HG03460 (cell line): ENCODE measurements around the gene SH3BGR.

Experiments used
- ATAC-seq: cut with Tn5 transposase; IDR thresholded peaks from one replicate; pipeline ENCODE4 v1.9.1; 2021; ENCODE audit not compliant: unreplicated experiment

SH3BGR gene

DNA sequence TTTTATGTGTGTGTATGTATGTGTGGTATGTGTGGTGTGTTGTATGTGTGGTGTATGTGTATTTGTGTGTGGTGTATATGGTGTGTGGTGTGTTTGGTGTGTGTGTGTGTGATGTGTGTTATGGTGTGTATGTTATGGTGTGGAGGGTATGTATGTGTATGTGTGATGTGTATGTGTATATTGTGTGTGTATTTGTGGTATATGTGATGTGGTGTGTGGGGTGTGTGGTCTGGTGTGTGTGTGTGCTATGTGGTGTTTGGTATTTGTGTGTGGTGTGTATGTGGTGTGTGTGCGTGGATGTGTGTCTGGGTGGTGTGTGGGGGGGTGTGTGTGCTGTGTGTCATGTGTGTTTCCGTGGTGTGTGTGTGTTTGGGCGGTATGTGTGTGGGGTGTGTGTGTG, 59.3 kb downstream of the SH3BGR start:
- no peak for ATAC-seq

DNA sequence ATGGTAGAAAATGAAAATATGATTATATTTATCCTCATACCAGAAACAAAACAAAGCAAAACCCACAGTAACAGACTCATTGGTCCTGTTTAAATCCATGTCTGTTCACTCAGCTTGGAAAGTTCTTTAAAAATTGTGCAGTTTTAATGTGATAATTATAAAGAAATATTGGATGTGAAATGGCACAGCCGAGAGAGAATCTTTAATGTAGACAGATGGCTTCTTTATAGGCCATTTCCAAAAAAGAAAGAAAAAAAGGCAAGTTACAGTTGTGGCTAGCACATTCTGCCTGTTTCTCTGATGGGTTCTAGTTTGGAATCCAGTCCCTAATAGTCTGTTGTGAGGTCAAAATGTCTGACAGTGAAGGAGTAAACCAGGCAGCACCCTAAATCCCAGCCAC, 62.0 kb downstream of the SH3BGR start:
- ATAC-seq, result no peak

DNA sequence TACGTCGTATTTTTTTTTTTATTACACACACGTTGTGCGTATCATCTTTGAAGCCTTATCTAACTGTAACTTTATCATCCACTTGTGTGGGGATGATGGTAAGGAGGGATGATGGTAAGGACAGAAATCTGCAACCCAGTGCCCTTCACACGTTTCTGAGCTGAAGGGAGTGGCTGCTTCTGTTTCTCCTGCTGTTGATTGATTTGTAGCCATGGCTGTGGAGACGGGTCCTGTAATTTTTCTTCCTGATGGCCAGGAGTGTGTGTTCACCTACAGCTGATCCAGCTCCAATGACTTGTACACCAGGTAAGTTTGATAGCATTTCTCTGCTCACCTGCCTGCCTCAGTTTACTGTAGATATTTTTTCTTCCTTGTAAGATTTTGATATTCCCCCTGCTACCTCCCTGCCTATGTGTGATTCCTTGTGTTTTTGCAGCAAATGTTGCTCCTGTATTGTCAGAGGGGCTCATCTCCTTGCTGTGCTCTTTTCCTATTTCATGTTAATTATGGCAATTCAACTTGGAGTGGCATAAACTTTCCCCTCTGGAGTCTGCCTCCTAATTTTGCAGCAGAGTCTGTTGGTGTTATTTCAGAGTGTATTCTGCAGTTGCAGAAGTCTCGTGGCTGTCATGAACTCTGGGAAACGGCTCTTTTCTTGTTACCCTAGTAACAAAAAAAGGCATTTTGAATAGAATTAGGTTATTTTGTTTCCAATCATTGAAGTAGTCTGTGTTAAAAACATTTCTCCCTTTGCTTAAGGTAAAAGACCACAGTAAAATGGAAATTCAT, 64.1 kb downstream of the SH3BGR start:
- ATAC-seq, result no peak

DNA sequence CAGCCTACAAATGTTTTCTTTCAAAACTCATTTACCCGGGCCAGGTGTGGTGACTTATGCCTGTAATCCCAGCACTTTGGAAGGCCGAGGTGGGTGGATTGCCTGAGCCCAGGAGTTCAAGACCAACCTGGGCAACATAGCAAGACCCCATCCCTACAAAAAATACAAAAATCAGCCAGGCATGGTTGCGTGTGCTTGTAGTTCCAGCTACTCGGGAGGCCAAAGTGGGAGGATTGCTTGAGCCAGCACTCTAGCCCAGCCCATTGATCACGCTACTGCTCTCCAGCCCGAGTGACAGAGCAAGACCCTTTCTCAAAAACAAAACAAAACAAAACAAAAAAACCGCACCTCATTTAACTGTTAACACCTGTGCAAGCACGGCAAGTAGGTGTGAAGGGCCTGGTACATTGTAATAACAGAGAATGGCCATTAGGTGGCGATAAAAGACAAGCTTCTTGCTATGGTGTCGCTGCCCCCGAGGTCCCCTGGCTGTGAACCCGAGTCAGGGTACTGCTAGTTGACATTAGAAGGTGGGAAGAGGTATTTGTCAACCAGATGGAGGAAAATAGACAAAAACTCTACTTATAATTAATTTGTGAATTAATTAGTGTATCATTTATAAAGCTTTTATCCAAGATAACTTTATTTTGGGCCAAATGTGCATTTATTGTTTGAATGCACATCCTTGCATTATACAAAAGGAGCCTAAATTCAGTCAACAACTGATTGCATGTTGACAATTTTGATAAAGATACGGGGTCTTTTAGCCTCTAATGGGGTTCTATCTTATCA, 66.5 kb downstream of the SH3BGR start:
- peak; percentile 59 for ATAC-seq

DNA sequence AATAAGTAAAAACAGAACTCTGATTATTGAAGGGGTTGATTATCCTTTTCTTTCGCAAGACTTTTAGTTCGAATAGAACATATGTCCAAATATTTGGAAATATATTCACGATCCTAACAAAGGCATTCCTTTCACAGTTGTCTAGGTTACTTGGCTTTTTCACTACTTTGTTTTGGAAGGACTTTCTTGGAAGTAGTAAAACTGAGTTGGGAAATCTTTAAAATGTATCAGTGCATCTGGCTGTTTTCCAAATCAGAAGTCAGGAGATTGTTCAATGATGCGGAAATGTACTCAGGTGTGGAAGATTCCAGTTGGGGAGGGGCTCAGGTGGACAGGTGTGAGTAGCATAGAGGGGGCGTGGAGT, 67.1 kb downstream of the SH3BGR start:
- ATAC-seq, result no peak

DNA sequence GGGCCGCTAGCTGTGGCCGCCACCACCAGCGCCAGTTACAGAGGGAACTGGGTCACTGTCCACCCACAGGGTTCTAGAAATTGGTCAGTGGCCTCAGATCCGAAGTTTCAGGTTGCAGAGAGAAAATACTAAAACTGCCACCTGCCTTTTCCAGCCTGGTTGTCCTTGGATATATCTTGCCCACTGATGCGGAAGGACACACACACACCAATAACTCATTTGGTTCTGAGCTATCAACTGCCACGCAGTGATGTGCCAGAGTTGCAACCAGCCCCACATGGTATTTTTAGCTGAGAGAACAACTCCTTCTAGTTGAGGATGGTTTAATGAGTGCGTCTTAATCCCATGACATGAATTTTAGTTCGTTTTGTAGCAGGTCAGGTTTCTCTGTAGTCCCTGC, 68.1 kb downstream of the SH3BGR start:
- no peak for ATAC-seq

DNA sequence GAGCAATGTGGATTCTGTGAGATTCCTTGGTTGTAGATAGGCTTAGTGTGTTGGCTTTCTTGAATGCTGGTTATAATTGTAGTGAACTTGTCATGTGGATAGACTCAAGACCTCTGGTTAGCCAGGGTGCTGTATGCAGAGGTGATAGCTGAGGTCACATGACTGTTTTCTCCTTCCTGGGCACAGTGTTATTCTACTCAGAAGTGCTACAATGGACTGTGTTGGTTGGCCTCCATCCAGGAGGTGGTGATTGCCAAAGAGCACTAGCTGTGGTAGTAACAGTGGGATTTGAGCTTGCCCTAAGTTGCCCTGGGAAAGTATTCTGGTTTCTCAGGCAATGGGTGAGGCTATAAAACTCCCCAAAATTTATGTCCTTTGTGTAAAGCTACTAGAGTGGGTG, 71.6 kb downstream of the SH3BGR start:
- no peak for ATAC-seq

DNA sequence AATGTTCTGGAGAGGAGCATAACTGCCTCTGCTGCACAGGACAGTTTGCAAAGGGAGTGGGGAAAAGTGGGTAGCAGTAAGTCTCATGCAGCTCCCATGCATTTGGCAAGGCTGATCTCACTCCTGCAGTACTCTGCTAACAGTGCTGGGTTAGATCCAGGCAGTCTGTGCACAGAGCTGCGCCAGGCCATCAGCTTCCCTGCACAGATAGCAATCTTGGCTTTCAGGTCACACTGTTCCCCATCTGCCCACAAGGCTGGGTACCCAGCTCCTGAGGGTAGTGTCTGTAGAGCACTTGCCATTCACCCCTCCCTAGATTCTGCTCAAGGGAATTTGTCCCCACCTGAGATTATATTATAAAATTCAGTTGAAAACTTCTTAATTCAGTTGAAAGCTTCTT, 72.1 kb downstream of the SH3BGR start:
- ATAC-seq, result no peak

DNA sequence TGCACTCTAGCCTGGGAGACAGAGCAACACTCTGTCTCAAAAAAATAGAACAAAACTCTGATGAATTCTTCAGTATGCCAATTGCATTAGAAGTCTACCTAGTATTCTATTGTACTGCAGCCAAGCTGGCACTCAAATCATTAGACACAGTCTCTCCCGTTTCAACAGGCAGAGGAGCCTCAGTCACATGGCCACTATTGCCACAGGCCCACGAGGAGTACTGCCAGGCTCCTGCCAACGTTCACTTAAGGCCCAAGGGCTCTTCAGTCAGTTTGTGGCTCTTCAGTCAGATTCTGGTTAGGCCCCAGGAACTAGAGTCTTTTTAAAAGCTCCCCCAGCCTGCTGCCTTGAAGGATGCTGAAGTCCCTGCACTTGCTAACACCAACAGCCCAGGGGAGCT, 73.4 kb downstream of the SH3BGR start:
- no peak for ATAC-seq

DNA sequence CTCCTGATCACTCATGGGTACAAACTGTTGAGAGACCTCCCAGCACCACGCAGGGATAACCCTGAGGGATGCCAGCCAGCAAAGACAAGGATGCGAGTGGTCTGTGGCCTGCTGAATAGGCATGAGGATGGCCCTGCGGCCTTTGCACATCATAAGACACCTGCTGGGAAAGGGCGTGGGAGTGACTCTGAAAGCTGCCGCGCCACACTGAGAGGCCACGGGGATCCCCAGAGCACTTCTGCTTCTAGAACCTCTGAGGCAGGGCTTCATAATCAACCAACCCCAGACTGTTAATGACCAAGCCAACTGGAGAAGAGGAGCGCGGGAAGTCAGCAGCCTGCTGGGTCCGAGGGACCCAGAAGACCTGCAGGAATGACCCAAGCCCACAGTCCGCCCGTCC, 73.8 kb downstream of the SH3BGR start:
- no peak for ATAC-seq

DNA sequence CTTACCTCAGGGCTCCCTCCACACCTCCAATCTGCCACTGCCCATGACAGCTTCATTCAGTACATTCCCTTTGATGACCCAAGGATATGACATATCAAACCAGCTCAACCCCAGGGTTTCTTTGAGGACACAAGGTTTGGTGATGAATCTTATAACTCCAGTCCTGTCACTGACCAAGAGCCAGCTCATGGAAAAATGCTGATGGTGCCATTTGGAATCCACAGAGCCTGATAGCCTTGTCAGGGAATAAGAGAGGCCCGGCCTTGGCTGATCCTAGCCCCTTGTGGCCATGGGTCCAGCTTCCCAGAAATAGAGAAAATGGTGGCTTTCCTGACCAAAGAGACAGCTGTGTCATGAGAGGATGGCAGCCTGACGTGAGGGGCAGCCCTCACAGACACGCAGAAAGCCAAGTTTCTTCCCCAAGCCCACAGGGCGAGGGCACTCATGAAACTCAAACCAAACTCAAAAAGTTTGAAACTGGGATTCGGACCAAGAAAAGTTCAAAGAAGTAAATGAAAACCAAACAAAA, 75.4 kb downstream of the SH3BGR start:
- ATAC-seq, result no peak

DNA sequence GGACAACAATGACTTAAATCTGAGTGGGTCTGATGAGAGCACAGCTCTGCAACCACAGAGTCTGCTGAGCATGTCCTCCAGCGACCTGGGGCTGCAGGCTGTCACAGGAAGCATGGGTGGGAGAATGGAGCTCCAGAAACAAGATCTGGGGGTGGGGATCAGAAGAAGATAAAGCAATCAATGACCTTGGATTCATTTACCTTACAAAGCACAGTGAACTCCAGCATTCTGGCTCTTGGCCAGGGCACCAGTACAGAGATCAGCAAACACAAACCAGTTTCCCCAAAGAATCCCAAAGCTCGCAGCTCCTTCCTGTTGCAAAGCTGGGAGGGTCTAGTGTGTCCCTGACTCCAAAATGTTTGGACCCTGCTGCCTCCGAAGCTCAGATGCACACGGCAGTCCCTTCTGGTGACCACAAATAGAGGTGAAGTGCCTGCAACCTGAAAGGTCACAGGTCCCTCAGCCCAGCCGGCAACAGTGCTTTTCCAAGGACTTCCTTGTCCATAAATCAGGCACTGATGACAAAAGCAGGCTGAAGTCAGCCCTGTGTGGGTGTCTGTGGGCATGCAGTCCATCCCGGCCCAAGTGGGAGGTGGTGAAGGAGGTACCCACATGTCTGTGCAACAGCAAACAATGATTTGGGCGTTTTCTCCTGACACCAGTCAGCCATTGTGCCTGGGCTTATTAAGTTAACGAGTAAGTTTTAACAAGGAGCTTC, 76.1 kb downstream of the SH3BGR start:
- ATAC-seq, result no peak

DNA sequence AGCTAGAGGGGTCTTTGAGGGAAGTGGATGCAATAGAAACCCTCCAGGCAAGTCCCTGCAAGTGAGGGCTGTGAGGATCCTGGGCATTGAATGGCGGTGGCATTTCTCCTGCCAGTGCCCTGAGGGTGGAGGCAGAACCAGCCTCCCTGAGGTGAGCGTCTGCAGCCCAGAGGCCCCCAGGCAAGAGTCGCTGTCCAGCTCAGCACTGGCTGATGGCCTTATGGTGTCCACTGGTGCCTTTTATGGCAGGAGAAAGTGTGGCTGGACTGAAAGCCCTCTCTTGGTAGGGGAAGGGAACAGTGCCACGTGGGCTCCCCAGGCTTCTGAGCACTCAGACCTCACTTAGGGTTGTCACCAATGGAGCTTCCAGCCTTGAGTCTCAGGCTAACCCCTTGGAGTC, 77.3 kb downstream of the SH3BGR start:
- no peak for ATAC-seq

DNA sequence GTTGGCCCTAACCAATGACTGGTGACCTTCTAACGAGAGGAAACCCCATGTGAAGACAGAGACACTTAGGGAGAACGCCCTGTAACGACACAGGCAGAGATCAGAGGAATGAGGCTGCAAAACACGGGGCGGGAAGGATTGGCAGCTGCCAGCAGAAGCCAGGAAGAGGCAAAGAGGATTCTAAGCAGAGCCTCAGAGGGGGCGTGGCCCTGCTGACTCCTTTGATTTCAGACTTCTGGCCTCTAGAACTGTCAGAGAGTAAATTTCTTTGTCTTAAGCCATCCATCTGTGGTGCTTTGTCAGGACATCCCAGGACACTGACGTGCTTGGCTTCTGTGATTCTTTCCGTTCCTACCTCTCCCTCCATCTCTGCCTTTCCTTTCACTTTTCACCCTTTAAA, 79.3 kb downstream of the SH3BGR start:
- ATAC-seq, result no peak

DNA sequence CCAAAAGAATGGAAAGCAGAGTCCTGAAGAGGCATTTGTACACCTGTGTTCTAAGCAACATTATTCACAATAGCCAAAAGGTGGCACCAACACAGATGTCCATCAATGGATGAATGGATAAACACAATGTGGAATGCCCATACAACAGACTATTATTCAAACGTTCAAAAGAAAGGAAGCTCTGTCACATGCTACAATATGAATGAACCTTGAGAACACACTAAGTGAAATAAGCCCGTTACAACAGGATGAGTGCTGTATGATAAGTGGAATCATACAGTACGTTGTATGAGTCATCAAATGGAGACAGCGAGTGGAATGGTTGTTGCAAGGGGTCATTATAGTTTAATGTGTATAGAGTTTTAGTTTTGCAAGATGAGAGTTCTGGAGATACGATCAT, 80.1 kb downstream of the SH3BGR start:
- no peak for ATAC-seq

DNA sequence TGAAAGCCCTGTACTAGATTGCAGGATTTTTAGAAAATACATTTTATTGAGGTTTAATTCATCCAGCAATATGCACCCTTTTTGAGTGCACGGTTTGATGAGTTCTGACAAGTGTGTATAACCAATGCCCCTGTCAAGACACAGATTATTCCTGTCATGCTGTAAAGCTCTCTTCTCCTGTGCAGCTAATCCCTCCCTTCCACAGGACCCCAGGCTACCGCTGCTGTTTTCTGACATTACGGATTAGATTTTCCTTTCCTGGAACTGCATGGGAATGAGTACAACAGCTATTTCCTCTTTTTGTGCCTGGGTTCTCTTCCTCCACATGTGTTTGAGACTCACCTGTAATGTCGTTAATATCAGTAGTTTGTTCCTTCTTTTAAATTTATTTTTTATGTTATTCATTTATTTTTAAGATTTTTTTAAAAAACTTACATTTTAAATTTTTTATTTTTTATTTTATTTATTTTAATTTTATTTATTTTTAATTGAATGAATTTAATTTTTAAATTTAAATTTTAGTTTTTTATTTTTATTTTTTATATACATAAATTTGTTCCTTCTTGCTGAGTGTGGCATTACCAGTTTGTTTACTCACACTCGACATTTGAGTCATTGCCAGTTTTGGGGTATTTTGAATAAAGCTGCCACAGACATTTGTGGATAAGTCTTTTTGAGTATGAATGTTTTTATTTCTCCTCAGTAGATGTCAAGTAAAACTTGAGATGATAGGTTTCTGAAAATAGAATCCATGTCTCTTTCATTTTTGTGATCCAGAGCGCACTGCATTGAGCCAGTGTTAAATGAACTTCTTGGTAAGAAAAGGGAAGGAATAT, 82.0 kb downstream of the SH3BGR start:
- no peak for ATAC-seq

DNA sequence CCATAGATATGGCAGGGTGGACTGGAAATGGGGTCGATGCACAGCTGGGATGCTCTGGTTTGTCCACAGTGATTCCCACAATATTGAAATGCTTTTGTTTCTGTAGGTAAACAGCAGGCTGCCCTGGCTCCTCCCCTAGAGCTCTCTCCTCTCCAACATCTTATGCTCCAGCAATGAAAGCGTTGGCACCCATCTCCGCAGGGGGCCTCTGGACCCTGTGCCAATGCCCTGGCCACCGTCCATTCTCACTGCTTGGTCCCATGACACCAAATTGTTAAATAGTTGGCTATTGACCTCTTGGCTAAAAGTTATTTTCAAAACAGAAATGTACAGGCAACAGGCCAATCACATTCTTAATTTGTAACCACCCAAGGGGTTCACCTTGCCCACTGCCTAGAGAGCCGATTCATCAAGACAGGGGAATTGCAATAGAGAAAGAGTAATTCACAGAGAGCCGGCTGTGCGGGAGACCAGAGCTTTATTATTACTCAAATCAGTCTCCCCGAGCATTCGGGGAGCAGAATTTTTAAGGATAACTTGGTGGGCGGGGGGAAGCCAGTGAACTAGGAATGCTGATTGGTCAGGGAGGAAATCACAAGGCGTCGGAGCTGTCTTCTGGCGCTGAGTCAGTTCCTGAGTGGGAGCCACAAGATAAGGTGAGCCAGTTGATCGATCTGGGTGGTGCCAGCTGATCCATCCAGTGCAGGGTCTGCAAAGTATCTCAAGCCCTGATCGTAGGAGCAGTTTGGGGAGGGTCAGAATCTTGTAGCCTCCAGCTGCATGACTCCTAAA, 84.1 kb downstream of the SH3BGR start:
- no peak for ATAC-seq

DNA sequence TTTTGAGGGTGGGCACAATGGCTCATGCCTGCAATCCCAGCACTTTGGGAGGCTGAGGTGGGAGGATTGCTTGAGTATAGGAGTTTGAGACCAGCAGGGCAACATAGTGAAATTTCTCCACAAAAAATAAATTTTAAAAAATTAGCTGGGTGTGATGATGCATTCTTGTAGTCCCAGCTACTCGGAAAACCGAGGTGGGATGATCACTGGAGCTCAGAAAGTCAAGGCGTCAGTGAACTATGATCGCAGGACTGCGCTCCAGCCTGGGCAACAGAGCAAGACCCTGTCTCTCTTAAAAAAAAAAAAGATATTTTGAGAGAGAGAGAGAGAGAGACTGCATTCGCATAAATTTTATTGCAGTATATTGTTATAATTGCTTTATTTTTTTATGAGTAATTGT, 85.1 kb downstream of the SH3BGR start:
- no peak for ATAC-seq

DNA sequence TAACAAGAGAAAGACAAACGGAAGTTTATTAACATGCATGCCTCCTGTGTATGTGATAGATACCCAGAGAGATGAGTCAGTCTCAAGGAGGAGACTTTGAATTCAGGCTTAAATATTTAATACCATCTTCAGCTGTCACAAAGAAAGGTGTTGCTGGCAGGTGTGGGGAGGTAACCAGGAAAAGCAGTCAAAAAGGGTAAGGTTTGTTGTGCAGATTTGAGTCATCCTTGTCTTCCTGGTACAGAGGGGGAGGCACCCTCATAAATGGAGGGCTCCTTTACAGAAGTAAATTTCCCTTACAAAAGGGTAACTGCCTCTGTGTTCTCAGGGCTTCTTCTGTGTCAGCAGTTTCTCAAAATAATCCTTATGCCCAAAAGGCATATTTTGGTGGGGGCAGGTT, 85.8 kb downstream of the SH3BGR start:
- ATAC-seq, result no peak

DNA sequence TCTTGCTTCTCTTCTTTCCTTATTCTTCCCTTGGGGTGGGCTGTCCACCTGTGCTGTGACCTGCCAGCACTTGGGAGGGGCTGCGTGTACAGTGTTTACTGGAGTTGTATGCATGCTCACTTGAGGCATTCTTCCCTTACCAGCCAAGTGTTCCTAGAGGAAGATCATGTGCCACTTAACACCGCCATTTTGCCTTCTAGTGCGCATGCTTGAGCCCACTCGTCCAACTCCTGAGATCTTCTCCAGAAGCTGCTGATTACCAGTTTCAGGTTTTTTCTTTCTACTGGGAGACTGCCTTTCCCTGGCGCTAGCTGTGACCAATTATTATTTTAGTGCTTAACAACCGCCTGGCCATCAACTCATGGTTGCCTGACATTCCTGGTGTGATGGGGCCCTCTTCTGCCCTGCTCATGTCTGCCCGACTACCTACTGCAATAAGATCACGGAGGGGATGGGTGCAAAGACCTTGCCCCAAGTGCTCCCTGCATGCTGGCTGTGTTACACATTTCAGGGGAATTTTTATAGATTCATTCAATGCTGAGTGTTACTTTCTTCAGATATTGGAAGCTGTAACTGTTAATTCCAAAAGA, 86.8 kb downstream of the SH3BGR start:
- ATAC-seq, result no peak
